HepG2 (cell line): ENCODE data around the gene TAT. TPM values are rescaled to one million over a fixed set of nuclear protein-coding genes. Genes with fewer than 3 reads are reported as not detected.
"Not testable (repeated sequence)": the region's sequence is repeated elsewhere in the genome, so short reads cannot be mapped to it uniquely, and the experiment has no call there.

Source experiments
- AHDC1 ChIP-seq: sonication (generic); formaldehyde crosslinking; IDR thresholded peaks from 2 replicates; pipeline ENCODE4 v1.5.1; 2020; ENCODE audit warnings: mild to moderate bottlenecking, missing genetic modification reagents, borderline replicate concordance
- CEBPG ChIP-seq: IDR thresholded peaks from 2 replicates; pipeline ENCODE4 v1.6.1; 2016
- CREB1 ChIP-seq, 2 experiments: fragments of 450-650 bp in 1 of 2; IDR thresholded peaks; 2 replicates each; pipeline ENCODE4 v1.6.1; 2016 to 2017; ENCODE audit warnings: control low read depth in 1 of 2, mild to moderate bottlenecking in 1 of 2, missing compliant biosample characterization in 1 of 2, missing genetic modification characterization in 1 of 2
- FOXP1 ChIP-seq, 2 experiments: fragments of 450-650 bp in 1 of 2; IDR thresholded peaks; 2 replicates each; pipeline ENCODE4 v1.6.1; 2017 to 2018; ENCODE audit warnings: antibody characterized with exemption in 1 of 2
- HDAC1 ChIP-seq: sonication (generic); formaldehyde crosslinking; IDR thresholded peaks from 2 replicates; pipeline ENCODE4 v1.5.1; 2020; ENCODE audit warnings: mild to moderate bottlenecking, missing genetic modification reagents
- HDAC2 ChIP-seq: sonication (generic); formaldehyde crosslinking; IDR thresholded peaks from 2 replicates; pipeline ENCODE4 v1.4.0; 2020; ENCODE audit warnings: missing genetic modification reagents
- HNF4A ChIP-seq: sonication (generic); formaldehyde crosslinking; IDR thresholded peaks from 2 replicates; pipeline ENCODE4 v1.4.0; 2020; ENCODE audit warnings: missing genetic modification reagents
- KAT7 ChIP-seq: IDR thresholded peaks from 2 replicates; pipeline ENCODE4 v1.6.1; 2018; ENCODE audit warnings: borderline replicate concordance, missing compliant biosample characterization
- NCOA2 ChIP-seq: sonication (generic); formaldehyde crosslinking; IDR thresholded peaks from 2 replicates; pipeline ENCODE4 v1.8.0; 2022; ENCODE audit warnings: inconsistent platforms
- PAXIP1 ChIP-seq: sonication (generic); formaldehyde crosslinking; conservative IDR thresholded peaks from 2 replicates; pipeline ENCODE4 v1.4.0; 2020; ENCODE audit warnings: mild to moderate bottlenecking, missing genetic modification reagents, moderate library complexity
- SAP130 ChIP-seq: IDR thresholded peaks from 2 replicates; pipeline ENCODE4 v1.6.1; 2016; ENCODE audit warnings: low read depth
- STAG1 ChIP-seq: sonication (generic); formaldehyde crosslinking; IDR thresholded peaks from 2 replicates; pipeline ENCODE4 v1.4.0; 2020; ENCODE audit warnings: missing genetic modification reagents
- TBX3 ChIP-seq: fragments of 450-650 bp; IDR thresholded peaks from 2 replicates; pipeline ENCODE4 v1.6.1; 2017; ENCODE audit warnings: antibody characterized with exemption, mild to moderate bottlenecking, inconsistent platforms, borderline replicate concordance
- ZGPAT ChIP-seq: IDR thresholded peaks from 2 replicates; pipeline ENCODE4 v1.6.1; 2016; ENCODE audit warnings: mild to moderate bottlenecking
- ZNF264 ChIP-seq: sonication (generic); formaldehyde crosslinking; IDR thresholded peaks from 2 replicates; pipeline ENCODE4 v1.4.0; 2020; ENCODE audit warnings: missing genetic modification reagents
- ZNF331 ChIP-seq: sonication (generic); formaldehyde crosslinking; IDR thresholded peaks from 2 replicates; pipeline ENCODE4 v1.4.0; 2020; ENCODE audit warnings: missing genetic modification reagents
- polyA plus RNA-seq, 8 experiments: library from polyadenylated mRNA; depleted of rRNA in 3 of 8; stranded (reverse) in 7 of 8; unstranded in 1 of 8; fragments of >200 nt; fragmentation: Illumina TruSeq in 4 of 8; extraction: Trizol in 4 of 8; gene quantifications; 2 replicates each; pipeline versions ENCODE4 v1.2.1 to v1.2.3, GENCODE V29; 2011 to 2016; ENCODE audit warnings: low read depth in 4 of 8, missing spikeins in 1 of 8, mixed read lengths in 1 of 8; ENCODE audit not compliant: insufficient read depth in 1 of 8
- total RNA-seq, 5 experiments: library from RNA; depleted of rRNA; stranded (reverse); fragments of >200 nt; fragmentation: Illumina TruSeq; extraction: Trizol; gene quantifications; 2 replicates each; pipeline ENCODE4 v1.2.3, GENCODE V29; 2016; ENCODE audit warnings: low read depth in 1 of 5
- TF ChIP-seq, protein P1 (sequence below): sonication (generic); formaldehyde crosslinking; IDR thresholded peaks from 2 replicates; pipeline ENCODE4 v1.4.0; 2020; ENCODE audit warnings: missing genetic modification reagents

Gene TAT
- total and polyA plus RNA-seq, 2 of the 13 experiments (the other 11 are each of a cell fraction or from before 2014, with no cell fraction given) = 1.6 to 5.8 TPM

- peak; percentile 96 for TF ChIP-seq AHDC1 (CRISPR knock-in tag)
- peak; percentile 39; the same call in 1 of the 2 replicates for TF ChIP-seq HDAC1 (CRISPR knock-in tag)
- 0 out of 2 replicates have a peak, but pooled peaks have one; percentile 6 for TF ChIP-seq STAG1 (CRISPR knock-in tag)
- TF ChIP-seq ZGPAT (CRISPR knock-in tag) = 0 out of 2 replicates have a peak, but pooled peaks have one; percentile 51
- TF ChIP-seq HNF4A (CRISPR knock-in tag) = peak; percentile 33; the same call in 1 of the 2 replicates
- peak; percentile 52; the same call in 1 of the 2 replicates for TF ChIP-seq ZNF331 (CRISPR knock-in tag)
- TF ChIP-seq KAT7 (CRISPR knock-in tag) = peak; percentile 41; the same call in 1 of the 2 replicates
- TF ChIP-seq CREB1 (IDR thresholded peaks at IDR 0.05) = 0 out of 2 replicates have a peak, but pooled peaks have one; percentile 26
- TF ChIP-seq CREB1 (CRISPR knock-in tag; IDR thresholded peaks at IDR 0.05) = 0 out of 2 replicates have a peak, but pooled peaks have one; percentile 18
- TF ChIP-seq HDAC2 (CRISPR knock-in tag) = peak; percentile 72; the same call in 1 of the 2 replicates
- TF ChIP-seq TBX3 = peak; percentile 58; the same call in 1 of the 2 replicates
- TF ChIP-seq CEBPG (CRISPR knock-in tag) = peak; percentile 62; the same call in 1 of the 2 replicates
- peak; percentile 78 for TF ChIP-seq SAP130 (CRISPR knock-in tag)
- not testable (repeated sequence) for TF ChIP-seq FOXP1 (IDR thresholded peaks at IDR 0.05)
- peak; percentile 67 for TF ChIP-seq FOXP1 (CRISPR knock-in tag; IDR thresholded peaks at IDR 0.05)
- peak; percentile 74 for TF ChIP-seq NCOA2 (CRISPR knock-in tag)
- peak; percentile 87 for TF ChIP-seq PAXIP1
- TF ChIP-seq ZNF264 = 0 out of 2 replicates have a peak, but pooled peaks have one; percentile 50
- TF ChIP-seq, protein P1, sequence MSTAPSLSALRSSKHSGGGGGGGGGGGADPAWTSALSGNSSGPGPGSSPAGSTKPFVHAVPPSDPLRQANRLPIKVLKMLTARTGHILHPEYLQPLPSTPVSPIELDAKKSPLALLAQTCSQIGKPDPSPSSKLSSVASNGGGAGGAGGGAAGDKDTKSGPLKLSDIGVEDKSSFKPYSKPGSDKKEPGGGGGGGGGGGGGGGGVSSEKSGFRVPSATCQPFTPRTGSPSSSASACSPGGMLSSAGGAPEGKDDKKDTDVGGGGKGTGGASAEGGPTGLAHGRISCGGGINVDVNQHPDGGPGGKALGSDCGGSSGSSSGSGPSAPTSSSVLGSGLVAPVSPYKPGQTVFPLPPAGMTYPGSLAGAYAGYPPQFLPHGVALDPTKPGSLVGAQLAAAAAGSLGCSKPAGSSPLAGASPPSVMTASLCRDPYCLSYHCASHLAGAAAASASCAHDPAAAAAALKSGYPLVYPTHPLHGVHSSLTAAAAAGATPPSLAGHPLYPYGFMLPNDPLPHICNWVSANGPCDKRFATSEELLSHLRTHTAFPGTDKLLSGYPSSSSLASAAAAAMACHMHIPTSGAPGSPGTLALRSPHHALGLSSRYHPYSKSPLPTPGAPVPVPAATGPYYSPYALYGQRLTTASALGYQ (CRISPR knock-in tag) = peak; percentile 67; the same call in 1 of the 2 replicates
Observed at GRCh38 chr16:71598426-71598825, 21.5 kb upstream of the TAT start (continued).
